Stimulated activated CD4-positive, alpha-beta T cell treated with anti-CD3 and anti-CD28 coated beads, Interleukin-1b, Interleukin-23, amount 100 ng/mL, for 1 hour (primary cell): ENCODE results near the gene MICAL2.

ENCODE experiments used
- DNase-seq, 2 donors: peaks; one replicate each; pipeline ENCODE4 v3.0.0-alpha.2; 2020; ENCODE audit warnings: low read depth in 2 of 2

MICAL2 gene

GRCh38 chr11:12155696-12156095 is 45.3 kb downstream of the MICAL2 start:
- DNase-seq: no peak

- DNase-seq: no peak
Observed at GRCh38 chr11:12156301-12157140, 46.1 kb downstream of the MICAL2 start.

GRCh38 chr11:12157241-12157661 is 46.9 kb downstream of the MICAL2 start:
- DNase-seq: no peak

GRCh38 chr11:12158909-12159308 is 48.5 kb downstream of the MICAL2 start:
- DNase-seq: no peak

- no peak for DNase-seq
Observed at GRCh38 chr11:12159351-12160099, 49.1 kb downstream of the MICAL2 start.

- DNase-seq: no peak
Observed at GRCh38 chr11:12160231-12160630, 49.8 kb downstream of the MICAL2 start.

- DNase-seq: no peak
Observed at GRCh38 chr11:12160680-12161079, 50.3 kb downstream of the MICAL2 start.

- no peak for DNase-seq
Observed at GRCh38 chr11:12161137-12161536, 50.7 kb downstream of the MICAL2 start.

GRCh38 chr11:12161603-12162350 is 51.4 kb downstream of the MICAL2 start:
- no peak for DNase-seq

- DNase-seq: no peak
Observed at GRCh38 chr11:12162652-12163051, 52.3 kb downstream of the MICAL2 start.

- no peak for DNase-seq
Observed at GRCh38 chr11:12163181-12163941, 53.0 kb downstream of the MICAL2 start.

GRCh38 chr11:12164061-12165014 is 53.9 kb downstream of the MICAL2 start:
- no peak for DNase-seq

GRCh38 chr11:12165237-12165875 is 55.0 kb downstream of the MICAL2 start:
- no peak for DNase-seq

GRCh38 chr11:12166299-12167060 is 56.1 kb downstream of the MICAL2 start:
- no peak for DNase-seq

GRCh38 chr11:12167061-12168000 is 56.9 kb downstream of the MICAL2 start:
- no peak for DNase-seq

- no peak for DNase-seq
Observed at GRCh38 chr11:12168114-12168513, 57.7 kb downstream of the MICAL2 start.

- no peak for DNase-seq
Observed at GRCh38 chr11:12169822-12170221, 59.4 kb downstream of the MICAL2 start.

GRCh38 chr11:12170501-12170900 is 60.1 kb downstream of the MICAL2 start:
- DNase-seq: no peak
